KBM-7 (cell line): Measurements from ENCODE around the gene IVD.

Experiments used
- DNase-seq: peaks from one replicate; pipeline ENCODE4 v3.0.0-alpha.2; 2015
- in situ Hi-C: fragments of 300-500 bp; cut with MboI; formaldehyde crosslinking; loops from 2 replicates; pipeline ENCODE4 v1.14.3; 2020; ENCODE audit warnings: low sequenced_read_pairs, low pct_unique_long_range_greater_than_20kb, mixed read lengths

The IVD gene

GRCh38 chr15:40405501-40406381, at the start of gene IVD:
Gene IVD (plus strand): TSS chr15:40405795. CDS start chr15:40405828, 33 bp downstream.
- peak; percentile 96 for DNase-seq
- in situ Hi-C loops, result no loop called here

- in situ Hi-C loops, result no loop called here
- no peak for DNase-seq
These were observed 49.5 kb upstream of the IVD start for GRCh38 chr15:40355976-40356585.

GRCh38 chr15:40357246-40357645, 48.3 kb upstream of the IVD start:
- in situ Hi-C loops, result no loop called here
- DNase-seq, result no peak

GRCh38 chr15:40357723-40358470, 47.7 kb upstream of the IVD start, which contains the start of gene DISP2:
Gene DISP2 (plus strand): TSS chr15:40358219. CDS start chr15:40358322, 103 bp downstream.
- in situ Hi-C loops, result no loop called here
- DNase-seq, result peak; percentile 79

- DNase-seq, result peak; percentile 48
- in situ Hi-C loops, result no loop called here
These were observed 46.9 kb upstream of the IVD start for GRCh38 chr15:40358471-40359353.

GRCh38 chr15:40360015-40360414, 45.6 kb upstream of the IVD start:
- no peak for DNase-seq
- in situ Hi-C loops, result no loop called here

GRCh38 chr15:40361640-40362039, 44.0 kb upstream of the IVD start:
- no peak for DNase-seq

GRCh38 chr15:40363611-40364010, 42.0 kb upstream of the IVD start:
- DNase-seq, result no peak
- in situ Hi-C loops, result no loop called here

More at GRCh38 chr15:40361640-40362039, 44.0 kb upstream of the IVD start:
- in situ Hi-C loops, result no loop called here

GRCh38 chr15:40364251-40364650, 41.3 kb upstream of the IVD start:
- DNase-seq, result no peak
- in situ Hi-C loops, result no loop called here

- DNase-seq, result no peak
- in situ Hi-C loops, result no loop called here
These were observed 40.6 kb upstream of the IVD start for GRCh38 chr15:40365016-40365415.

- no peak for DNase-seq
- in situ Hi-C loops, result no loop called here
These were observed 39.8 kb upstream of the IVD start for GRCh38 chr15:40365624-40366456.

- in situ Hi-C loops, result no loop called here
- DNase-seq, result no peak
These were observed 38.9 kb upstream of the IVD start for GRCh38 chr15:40366457-40367370.

- in situ Hi-C loops, result no loop called here
- no peak for DNase-seq
These were observed 38.3 kb upstream of the IVD start for GRCh38 chr15:40367371-40367685.

- in situ Hi-C loops, result no loop called here
These were observed 37.6 kb upstream of the IVD start for GRCh38 chr15:40367686-40368611.

GRCh38 chr15:40368719-40369473, 36.7 kb upstream of the IVD start:
- in situ Hi-C loops, result no loop called here
- DNase-seq, result no peak

More at GRCh38 chr15:40367686-40368611, 37.6 kb upstream of the IVD start:
- peak; percentile 95 for DNase-seq

- in situ Hi-C loops, result no loop called here
These were observed 36.1 kb upstream of the IVD start for GRCh38 chr15:40369474-40369869.

More at GRCh38 chr15:40369474-40369869, 36.1 kb upstream of the IVD start:
- no peak for DNase-seq
